HG03520 (cell line): ENCODE results near the gene PDZD2.

Experiments used
- ATAC-seq: cut with Tn5 transposase; IDR thresholded peaks from one replicate; pipeline ENCODE4 v1.9.1; 2021; ENCODE audit warnings: mild to moderate bottlenecking, moderate library complexity; ENCODE audit not compliant: unreplicated experiment

PDZD2 gene

DNA sequence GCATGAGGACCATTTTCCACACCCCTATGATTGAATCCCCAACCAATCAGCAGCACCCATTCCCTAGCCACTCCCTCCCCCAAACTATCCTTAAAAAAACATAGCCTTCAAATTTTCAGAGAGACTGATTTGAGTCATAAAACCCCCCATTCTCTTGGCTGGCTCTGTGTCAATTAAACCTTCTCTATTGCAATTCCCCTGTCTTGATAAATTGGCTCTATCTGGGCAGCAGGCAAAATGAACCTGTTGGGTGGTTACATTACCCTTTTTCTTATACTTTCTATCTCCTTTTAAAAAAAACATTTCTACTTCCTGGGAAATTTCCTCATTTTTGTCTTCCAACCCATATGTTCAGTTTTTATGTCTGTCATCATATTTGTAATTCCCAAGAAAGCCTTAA lies 220.2 kb downstream of the PDZD2 start:
- no peak for ATAC-seq

DNA sequence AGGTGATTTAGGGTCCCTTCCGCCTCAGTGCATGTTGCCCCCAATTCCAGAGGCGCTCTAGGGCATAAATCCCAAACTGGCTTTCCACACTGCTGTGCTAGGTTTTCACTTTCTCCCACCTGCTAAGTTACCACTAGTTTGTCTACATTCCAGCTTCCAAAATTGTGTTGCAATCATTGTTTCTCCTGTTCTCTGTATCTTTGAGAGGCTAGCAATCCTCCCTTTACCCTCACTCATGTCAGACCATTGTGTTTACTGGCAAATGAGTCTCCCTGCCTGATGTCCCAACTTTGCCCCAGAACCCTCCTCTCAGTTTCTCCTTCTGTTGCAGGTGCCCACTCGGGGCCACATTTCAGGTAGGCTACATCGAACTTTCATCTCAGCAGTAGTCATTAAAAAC lies 221.3 kb downstream of the PDZD2 start:
- no peak for ATAC-seq

DNA sequence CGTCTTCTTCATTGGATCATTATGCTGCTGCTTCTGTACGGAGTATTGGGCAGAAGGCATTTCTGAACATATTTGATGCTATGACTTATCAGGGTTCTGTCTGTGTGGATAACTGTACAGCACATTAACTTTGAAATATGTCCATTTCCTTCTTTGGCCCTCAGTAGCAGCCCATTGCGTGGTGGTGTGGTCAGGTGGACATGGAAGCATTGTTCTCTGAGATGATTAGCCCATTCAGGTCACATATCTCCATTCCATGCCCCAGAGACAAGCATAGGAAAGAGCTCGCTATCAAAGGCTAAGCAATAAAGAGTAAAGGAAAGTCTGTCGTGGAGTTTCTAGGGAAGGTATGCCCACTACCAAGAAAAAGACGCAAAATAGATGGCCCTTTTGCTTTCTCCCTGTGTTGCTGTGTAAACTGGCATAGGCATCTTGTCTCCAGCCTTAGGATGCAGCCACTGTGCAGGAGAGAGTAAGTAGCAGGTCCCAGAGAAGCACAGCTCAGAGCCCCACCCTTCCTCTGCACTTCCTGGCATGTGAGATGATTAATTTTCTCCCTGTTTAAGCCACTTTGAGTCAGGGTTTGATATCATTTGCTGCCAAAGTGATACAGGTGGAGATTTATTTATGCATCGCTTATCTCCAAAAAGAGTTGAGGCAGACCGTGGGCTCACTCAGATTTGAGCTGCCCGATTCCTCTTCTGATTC lies 221.9 kb downstream of the PDZD2 start:
- no peak for ATAC-seq

DNA sequence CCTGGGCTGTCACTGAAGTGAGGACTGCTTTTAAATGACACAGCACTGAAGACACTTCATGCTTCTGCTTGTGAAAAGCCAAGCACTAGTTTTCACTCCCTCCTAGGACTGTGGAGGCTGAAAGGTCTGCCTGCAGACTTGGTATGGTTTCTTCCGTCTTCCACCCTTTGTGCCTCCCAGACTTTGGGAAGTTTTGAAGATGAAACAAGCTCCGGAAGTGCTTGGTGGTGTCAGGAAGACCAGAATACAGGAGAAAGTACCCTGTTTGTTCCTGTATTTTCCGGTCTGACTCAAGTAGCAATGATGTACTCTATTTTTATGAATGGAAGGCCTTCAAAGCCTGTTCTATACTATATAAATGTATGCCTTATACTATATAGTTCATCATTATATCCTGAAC lies 222.7 kb downstream of the PDZD2 start:
- ATAC-seq: no peak

DNA sequence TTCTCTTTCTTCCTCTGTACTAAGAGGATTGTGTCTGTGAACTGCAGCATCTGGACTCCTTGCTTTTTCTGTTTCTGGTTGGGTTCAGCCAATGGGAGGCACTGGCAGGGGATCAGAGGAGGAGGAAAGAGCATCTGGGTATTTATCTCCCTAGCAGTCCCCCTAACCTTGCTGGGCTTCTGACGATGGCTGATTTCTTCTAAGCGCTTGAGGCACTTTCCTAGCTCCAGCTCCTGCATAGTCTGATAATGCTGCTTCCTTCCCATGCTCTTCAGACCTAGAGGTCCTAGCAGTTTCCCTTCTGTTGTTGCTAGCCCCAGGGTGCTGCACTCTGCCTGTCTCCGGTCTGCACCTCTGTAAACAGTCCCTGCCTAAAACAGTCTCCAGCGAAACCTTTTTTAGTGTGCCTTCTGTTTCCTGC lies 225.1 kb downstream of the PDZD2 start:
- ATAC-seq: no peak

DNA sequence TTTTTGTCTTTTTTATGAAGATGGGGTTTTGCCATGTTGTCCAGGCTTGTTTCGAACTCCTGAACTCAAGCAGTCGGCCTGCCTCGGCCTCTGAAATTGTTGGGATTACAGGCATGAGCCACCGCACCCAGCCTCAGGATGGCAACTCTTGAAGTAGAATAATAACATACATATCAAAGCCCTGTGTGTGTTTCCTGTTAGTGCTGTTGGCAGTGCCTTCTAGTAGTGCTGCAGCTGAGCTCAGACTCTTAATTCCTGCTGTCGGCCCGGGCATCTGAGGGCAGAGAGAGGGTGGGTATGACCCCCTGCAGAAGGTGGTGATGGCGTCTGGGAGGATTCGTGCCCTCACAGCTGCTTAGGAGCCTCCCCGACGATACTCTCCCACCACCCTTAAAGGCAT lies 227.2 kb downstream of the PDZD2 start:
- ATAC-seq: no peak

DNA sequence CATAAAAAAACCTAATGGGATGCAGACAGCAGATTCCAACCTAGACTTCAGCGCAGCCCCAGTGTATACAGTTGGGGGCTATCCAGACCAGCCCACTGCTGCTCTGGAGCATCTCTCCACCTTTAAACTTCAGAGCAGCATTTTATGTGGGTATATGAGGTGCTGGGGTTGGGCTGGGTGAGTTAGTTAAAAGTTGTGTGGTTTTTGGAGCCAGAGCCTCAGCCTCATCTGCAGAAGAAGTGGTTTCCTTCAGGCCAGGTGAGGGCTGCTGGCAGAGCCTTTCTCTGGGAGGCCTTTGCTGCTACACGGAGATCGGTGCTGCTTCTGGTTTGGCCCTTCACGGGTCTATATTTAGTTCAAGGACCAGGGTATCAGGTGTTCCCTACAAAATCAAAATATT lies 228.3 kb downstream of the PDZD2 start:
- ATAC-seq: no peak

DNA sequence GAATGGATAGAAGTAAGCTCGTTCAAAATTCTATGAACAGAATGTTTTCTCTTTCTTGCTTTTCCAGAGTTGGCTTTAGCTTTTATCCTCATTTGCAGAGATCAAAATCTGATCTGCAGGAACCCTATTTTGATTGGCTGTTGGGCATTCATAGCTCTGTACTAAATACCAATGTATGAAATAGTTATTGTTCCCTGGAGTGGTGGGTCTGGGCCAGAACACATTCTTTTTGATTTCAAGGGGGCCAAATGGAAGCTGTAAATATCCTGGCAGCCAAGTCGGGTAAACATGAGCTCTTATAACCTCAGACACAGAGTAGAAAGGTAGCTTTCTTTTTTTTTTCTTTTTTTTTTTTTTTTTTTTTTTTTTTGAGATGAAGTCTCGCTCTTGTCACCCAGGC lies 241.5 kb downstream of the PDZD2 start:
- no peak for ATAC-seq

DNA sequence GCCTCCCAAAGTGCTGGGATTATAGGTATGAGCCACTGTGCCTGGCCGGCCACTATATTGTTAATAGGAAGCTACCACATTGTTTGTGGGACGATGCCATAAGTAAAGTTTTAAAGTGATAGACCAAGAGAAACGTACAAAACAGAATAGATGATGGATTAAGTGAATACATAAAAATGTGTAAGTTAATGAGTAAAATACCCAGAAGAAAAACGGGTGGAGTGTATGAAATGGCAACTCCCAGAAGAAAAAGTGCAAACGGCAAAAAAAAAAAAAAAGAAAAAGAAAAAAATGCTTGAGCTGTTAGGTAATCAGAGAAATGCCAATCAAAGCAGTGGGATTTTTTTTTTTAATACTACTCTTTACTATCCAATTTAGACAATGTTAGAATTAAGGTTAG lies 246.0 kb downstream of the PDZD2 start:
- ATAC-seq: no peak

DNA sequence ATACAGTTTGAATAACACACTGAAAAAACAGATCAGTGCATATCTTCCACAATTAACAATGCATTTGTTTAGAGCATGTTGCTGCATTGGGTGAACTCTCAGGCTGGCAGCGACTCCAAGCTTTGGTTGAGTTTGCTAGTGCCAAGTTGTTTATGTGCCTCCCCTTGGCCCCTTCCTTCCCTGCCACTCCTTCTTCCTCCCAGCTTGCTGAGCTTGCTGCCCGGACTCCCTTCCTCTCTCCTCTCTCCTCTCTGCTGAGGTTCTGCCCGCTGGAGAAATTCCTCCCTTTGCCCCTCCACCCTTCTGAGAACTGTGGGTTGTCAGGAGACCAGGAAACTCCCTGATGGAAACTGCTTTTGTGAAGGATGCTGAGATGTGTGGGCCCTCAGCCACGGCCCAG lies 247.3 kb downstream of the PDZD2 start:
- no peak for ATAC-seq

DNA sequence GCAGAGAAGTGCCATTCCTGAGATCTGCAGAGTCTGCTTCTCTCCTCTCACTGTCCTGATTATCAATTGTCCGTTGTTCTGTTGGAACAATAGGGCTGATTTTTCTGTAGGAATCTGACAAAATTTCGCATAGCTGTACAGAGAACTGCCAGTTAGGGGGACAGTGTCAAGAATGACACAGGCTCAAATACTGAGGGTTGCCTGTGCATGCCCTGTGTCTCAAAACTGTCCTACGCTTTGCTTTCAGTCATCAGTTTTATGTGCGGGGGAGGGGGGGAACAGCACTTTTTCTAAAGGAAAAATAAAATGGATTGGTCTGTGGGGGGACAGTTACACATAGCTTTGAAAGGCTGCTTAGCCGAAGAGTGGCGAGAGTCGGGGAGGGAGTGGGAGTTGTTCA lies 248.6 kb downstream of the PDZD2 start:
- ATAC-seq: no peak

DNA sequence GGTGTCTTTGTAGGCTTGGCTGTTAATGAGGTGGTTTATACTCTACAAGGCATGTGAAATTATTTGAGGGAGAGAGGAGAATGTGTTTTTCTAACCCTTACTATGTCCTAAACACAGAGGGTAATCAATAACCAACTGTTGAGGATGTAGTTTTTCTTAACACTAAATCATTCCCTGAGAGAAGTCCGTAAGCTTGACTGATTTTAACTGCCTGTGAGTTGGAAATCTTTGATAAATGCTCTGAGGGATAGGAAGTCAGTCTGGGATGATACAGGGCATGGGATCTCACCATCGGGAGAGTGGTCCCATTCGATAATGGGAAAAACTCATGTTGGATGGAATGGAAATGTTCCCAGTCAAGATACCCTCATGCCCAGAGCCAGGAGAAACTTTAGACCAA lies 249.6 kb downstream of the PDZD2 start:
- ATAC-seq: no peak

DNA sequence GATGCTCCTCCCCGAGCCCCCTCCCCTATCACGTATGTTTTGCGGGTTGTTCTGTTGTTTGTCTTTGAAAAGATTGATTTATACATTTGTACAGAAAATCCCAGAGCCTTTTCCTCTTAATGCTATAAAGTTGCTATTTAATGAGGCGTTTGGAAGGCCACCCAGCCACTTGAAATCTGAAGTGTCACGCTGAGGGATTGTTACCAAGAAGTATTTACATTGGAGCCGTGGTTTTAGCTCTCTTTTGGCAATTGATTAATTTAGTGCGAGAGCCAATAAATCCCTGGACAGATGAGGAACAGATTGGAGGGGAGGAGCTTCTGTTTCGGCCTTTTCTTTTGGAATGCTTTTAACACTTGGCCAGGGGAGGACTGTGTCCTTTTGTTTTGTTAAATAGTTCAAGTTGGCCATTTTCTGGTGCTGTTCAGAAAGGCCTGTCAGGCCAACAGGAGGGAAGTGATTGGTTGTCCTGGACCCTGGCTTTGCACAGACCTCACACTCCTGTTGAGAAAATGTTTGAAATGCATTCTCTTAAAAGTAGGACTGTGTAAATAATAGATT lies 250.2 kb downstream of the PDZD2 start:
- ATAC-seq: no peak

DNA sequence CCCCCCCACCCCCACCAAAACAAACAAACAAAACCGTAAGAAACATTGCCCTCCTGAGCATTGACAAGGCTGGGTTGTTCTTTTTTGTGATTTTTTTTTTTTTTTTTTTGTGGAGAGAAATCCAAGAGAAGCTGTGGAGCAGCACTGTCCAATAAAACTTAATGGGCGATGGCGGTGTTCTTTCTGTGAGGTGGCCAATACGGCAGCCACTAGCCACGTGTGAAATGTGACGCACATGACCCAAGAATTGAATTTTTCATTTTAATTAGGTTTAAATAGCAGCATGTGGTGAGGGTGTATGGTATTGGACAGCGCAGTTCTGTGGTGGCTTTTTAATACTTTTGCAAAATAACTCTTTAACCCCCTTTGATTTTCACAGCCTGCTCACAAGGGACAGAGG lies 251.1 kb downstream of the PDZD2 start:
- ATAC-seq: no peak

DNA sequence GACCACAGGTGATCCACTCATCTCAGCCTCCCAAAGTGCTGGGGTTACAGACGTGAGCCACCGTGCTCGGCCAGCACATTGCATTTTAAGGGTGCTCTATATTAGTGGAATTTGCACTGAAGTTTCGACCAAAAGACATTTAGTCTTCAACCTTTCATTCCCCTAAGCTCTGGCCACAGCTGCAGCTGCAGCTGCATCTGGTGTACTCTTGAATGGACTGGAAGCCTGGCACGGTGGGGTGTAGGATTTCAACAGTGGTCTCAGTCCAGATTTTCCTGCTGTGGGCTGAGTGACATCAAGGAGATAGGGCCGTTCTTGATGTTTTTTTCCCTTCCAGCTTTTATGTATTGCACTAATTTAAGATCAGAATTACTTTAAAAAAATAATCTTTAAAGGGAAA lies 255.2 kb downstream of the PDZD2 start:
- ATAC-seq: no peak

DNA sequence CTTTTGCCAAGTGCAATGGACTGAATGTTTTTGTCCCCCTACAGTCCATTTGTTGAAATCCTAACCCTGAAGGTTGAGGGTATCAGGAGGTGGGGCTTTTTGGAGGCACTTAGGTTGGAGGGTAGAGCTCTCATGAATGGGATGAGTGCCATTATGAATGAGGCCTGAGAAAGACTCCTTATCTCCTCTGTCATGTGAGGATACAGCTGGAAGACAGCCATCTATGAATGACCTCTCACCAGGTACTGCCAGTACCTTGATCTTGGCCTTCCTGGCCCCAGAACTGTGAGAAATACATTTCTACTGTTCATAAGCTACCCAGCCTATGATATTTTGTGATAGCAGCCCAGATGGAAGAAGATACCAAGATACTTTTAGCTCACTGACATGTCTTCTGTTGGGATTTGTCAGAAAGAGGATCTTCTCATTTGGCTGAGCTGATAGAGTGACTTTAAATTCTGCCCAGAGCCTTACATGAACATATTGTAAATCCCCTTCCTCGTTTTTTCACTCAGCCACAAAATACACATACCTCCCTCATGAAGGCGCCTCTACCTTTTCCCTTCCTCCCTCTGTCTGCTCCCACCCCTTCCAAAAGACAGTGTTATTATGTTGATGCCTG lies 256.4 kb downstream of the PDZD2 start:
- no peak for ATAC-seq

DNA sequence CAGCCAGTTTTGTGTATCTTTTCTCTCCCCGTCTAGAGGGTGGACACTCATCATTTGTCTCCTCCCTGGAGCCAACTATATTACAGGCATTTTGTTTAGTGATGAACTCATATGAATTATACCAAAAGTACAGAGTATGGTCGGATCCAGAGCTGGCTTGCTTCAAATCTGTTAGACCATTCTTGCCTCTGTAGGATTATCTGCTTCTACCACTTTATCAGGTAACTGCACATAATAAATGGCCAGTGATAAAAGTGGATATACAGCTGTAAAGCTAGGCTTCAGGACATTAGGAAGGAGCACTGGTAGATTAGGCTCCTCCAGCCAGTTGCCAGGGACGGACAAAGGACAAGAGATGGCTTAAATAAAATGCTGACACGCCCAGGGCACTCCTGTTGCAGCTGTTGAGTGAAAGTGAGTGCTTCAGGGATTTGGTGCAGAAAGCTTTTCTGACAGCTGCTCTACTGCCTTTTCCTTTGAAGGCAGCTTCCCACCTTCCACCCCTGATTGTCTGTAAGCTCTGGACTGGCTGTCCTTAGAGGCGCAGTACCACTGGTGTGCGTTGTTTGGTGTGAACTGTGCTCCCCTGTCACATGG lies 259.2 kb downstream of the PDZD2 start:
- no peak for ATAC-seq

DNA sequence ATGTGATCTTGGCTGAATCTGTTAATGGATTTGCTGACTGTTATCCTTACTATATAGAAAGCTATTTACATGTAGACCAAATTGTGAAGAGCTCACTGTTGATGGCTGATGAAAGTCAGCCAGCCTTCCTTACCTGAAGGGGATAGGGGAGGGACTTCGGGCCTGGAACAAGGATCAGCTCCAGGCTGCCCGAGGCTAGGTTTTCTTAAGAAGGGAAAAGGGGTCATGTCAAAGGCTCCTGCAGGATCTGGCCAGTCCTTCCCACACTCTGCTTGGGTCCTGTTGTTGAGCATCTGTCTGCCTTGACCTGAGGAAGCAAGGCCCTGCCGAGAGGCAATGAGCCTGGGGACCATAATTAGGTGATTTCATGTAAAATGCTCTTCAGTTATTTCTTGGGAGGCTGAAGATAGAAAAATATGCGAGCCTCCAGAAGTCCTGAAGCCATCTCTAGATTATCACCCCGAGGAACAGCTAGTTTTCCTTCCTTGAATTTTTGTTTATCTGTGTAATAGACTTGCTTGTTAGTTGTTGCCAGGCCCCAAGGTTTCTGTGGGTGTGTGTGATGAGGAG lies 261.4 kb downstream of the PDZD2 start:
- ATAC-seq: no peak

DNA sequence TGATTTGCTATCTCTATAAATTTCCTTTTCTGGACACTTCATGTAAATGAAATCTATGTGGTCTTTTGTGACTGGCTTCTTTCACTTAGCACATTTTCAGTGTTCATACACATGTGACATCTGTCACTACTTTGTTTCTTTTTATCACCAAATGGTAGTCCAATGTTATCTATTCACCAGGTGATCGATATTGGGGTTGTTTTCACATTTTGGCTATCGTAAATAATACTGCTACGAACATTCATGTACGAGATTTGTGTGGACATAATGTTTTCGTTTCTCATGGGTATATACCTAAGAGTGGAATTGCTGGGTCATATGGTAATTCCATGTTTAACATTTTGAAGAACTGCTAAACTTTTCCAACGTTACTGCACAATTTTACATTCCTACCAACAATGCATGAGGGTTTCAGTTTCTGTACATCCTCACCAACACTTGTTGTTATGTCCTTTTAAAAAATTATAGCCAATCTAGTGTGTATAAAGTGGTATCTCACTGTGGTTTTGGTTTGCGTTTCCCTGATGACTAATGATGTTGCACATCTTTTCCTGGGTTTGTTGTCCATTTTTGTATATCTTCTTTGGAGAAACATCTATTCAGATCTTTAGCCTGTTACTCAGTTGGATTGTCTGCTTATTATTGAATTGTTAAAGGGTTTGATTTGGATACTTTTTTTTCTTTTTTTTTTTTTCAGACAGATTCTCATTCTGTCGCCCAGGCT lies 263.0 kb downstream of the PDZD2 start:
- ATAC-seq: no peak

DNA sequence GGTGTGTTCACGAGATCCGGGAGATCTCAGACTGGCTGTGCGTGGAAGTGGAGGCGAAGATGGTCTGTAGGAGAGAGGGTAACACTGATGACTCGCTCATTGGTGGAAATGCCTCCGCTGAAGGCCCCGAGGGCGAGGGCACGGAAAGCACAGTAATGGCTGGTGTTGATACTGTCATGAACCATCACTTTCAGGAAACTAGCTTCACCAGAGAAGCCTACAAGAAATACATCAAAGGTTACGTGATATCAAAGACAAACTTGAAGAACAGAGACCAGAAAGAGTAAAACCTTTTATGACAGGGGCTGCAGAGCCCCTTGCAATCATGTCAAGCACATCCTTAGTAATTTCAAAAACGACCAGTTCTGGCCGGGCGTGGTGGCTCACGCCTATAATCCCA lies 269.5 kb downstream of the PDZD2 start:
- no peak for ATAC-seq

DNA sequence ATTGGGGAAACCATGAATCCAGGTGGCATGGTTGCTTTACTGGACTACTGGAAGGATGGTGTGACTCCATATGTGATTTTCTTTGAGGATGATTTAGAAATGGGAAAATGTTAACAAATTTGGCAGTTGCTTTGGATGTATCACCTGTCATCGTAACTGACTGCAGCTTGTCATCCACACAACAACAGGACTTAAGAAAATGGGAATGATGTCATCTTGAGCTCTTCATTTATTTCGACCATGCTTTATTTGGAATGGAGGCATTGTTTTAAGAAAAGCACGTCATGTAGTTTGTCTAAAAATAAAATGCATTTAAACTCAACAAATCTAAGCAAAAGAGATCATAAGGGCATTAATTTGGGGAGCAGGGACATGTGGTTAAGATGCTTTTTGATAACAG lies 270.1 kb downstream of the PDZD2 start:
- ATAC-seq: no peak
